Endothelial cell of umbilical vein (primary cell): Measurements from ENCODE around the gene STAC3. TPM values are rescaled to one million over a fixed set of nuclear protein-coding genes. Genes with fewer than 3 reads are reported as not detected.

Source experiments
- BruUV-seq: library from RNA; stranded (reverse); fragments of 400-500 nt; replicated peaks from 2 replicates; lab custom pipeline; 2021; lab: Mats Ljungman, UMichigan
- CTCF ChIA-PET: fragments of 300-600, 350-600 bp; sonication (Branson Sonifier 250); formaldehyde crosslinking; loops from one replicate; lab custom pipeline; 2021; ENCODE audit warnings: antibody characterized with exemption, inconsistent platforms; lab: Charles Lee
- POLR2A ChIA-PET: fragments of 300-600, 350-600 bp; sonication (Branson Sonifier 250); formaldehyde crosslinking; loops from one replicate; lab custom pipeline; 2021; ENCODE audit warnings: antibody characterized with exemption, inconsistent platforms; lab: Charles Lee
- DNase-seq: peaks from one replicate; pipeline ENCODE4 v3.0.0-alpha.2; 2011; ENCODE audit warnings: low read depth, low spot score
- FAIRE-seq: peaks from 2 replicates; lab custom pipeline; 2011; peaks lifted over from hg19 to GRCh38; lab: Jason Lieb, UNC
- H2AFZ ChIP-seq: 2 replicates; pipeline ENCODE4 v1.6.0; 2012; ENCODE audit warnings: low read depth, low read length, control low read depth, inconsistent platforms
- H3K27ac ChIP-seq: 2 replicates; pipeline ENCODE4 v1.5.1; 2011; ENCODE audit warnings: low read depth, mild to moderate bottlenecking, control low read depth, low read length, moderate library complexity; ENCODE audit not compliant: insufficient read depth
- H3K27me3 ChIP-seq, 2 experiments: 2 replicates each; pipeline versions ENCODE4 v1.6.0 to v1.6.1; 2011; ENCODE audit warnings: low read length in 2 of 2, mixed read lengths in 1 of 2; ENCODE audit not compliant: control insufficient read depth in 2 of 2, insufficient read depth in 2 of 2
- H3K36me3 ChIP-seq, 2 experiments: 2 replicates in 1 of 2; 3 replicates in 1 of 2; pipeline ENCODE4 v1.5.1; 2011; ENCODE audit warnings: low read length in 2 of 2, mild to moderate bottlenecking in 1 of 2, moderate library complexity in 1 of 2; ENCODE audit not compliant: control insufficient read depth in 2 of 2, insufficient read depth in 2 of 2; ENCODE audit errors: extremely low read depth in 1 of 2
- H3K4me1 ChIP-seq: 3 replicates; pipeline ENCODE4 v1.5.1; 2011; ENCODE audit warnings: mild to moderate bottlenecking, low read length; ENCODE audit not compliant: control insufficient read depth, insufficient read depth; ENCODE audit errors: extremely low read depth
- H3K4me2 ChIP-seq: 2 replicates; pipeline ENCODE4 v1.6.1; 2011; ENCODE audit warnings: low read length, control low read depth, mixed read lengths; ENCODE audit not compliant: insufficient read depth
- H3K4me3 ChIP-seq, 3 experiments: fragments of 200-600 bp in 1 of 3; sonication (generic), shearing (Covaris generic) in 1 of 3; replicated peaks in 1 of 3; 2 replicates each; pipeline ENCODE4 v1.5.1; 2011 to 2016; ENCODE audit warnings: control low read depth in 3 of 3, low read length in 3 of 3, mild to moderate bottlenecking in 2 of 3, inconsistent platforms in 1 of 3, low read depth in 1 of 3, moderate library complexity in 1 of 3; ENCODE audit not compliant: insufficient read depth in 1 of 3
- H3K79me2 ChIP-seq: 2 replicates; pipeline ENCODE4 v1.6.0; 2012; ENCODE audit warnings: low read length, inconsistent platforms; ENCODE audit not compliant: control insufficient read depth, insufficient read depth
- H3K9ac ChIP-seq: replicated peaks from 2 replicates; pipeline ENCODE3; 2011; ENCODE audit warnings: low read length, control low read depth; ENCODE audit not compliant: insufficient read depth; ENCODE audit errors: extremely low read depth
- H3K9me1 ChIP-seq: replicated peaks from 3 replicates; pipeline ENCODE4 v1.6.0; 2011; ENCODE audit warnings: mild to moderate bottlenecking, low read length; ENCODE audit not compliant: control insufficient read depth, insufficient read depth; ENCODE audit errors: extremely low read depth
- H3K9me3 ChIP-seq: replicated peaks from 2 replicates; pipeline ENCODE4 v1.5.1; 2012; ENCODE audit warnings: low read length, inconsistent platforms; ENCODE audit not compliant: control insufficient read depth, insufficient read depth
- H4K20me1 ChIP-seq: replicated peaks from 2 replicates; pipeline ENCODE3; 2011; ENCODE audit warnings: mild to moderate bottlenecking, low read length; ENCODE audit not compliant: control insufficient read depth, insufficient read depth; ENCODE audit errors: extremely low read depth
- CTCF ChIP-seq, 2 donors: IDR thresholded peaks; 1 replicate in 1 of 2; 2 replicates in 1 of 2; pipeline ENCODE4 v1.5.1; 2011; ENCODE audit warnings: low read length in 2 of 2, mild to moderate bottlenecking in 2 of 2, moderate library complexity in 2 of 2, control low read depth in 1 of 2, inconsistent platforms in 1 of 2, low read depth in 1 of 2; ENCODE audit not compliant: insufficient read depth in 1 of 2; ENCODE audit errors: extremely low read depth in 1 of 2
- EZH2 ChIP-seq: IDR thresholded peaks from 2 replicates; pipeline ENCODE4 v1.6.1; 2012; ENCODE audit warnings: borderline replicate concordance, low read depth, mild to moderate bottlenecking, moderate library complexity, low read length, inconsistent platforms; ENCODE audit not compliant: severe bottlenecking
- FOS ChIP-seq: IDR thresholded peaks from 2 replicates; pipeline ENCODE4 v1.6.1; 2011; ENCODE audit warnings: mild to moderate bottlenecking, low read length, moderate library complexity, borderline replicate concordance; ENCODE audit not compliant: insufficient read depth
- GATA2 ChIP-seq: IDR thresholded peaks from 2 replicates; pipeline ENCODE4 v1.7.0; 2011; ENCODE audit warnings: low read depth, mild to moderate bottlenecking, moderate library complexity, mixed read lengths, low read length; ENCODE audit not compliant: insufficient read length, insufficient read depth
- JUN ChIP-seq: IDR thresholded peaks from 2 replicates; pipeline ENCODE4 v1.6.1; 2011; ENCODE audit warnings: borderline replicate concordance, low read depth; ENCODE audit not compliant: insufficient read length, insufficient read depth
- MYC ChIP-seq: IDR thresholded peaks from one replicate; pipeline ENCODE4 v1.6.1; 2011; ENCODE audit warnings: mild to moderate bottlenecking, low read depth, low read length
- POLR2A ChIP-seq: IDR thresholded peaks from 2 replicates; pipeline ENCODE4 v1.6.1; 2012; ENCODE audit warnings: low read depth, mild to moderate bottlenecking, control low read depth, low read length
- POLR2AphosphoS5 ChIP-seq: IDR thresholded peaks from 2 replicates; pipeline ENCODE4 v1.6.1; 2012; ENCODE audit warnings: low read depth, mild to moderate bottlenecking, control low read depth, low read length, moderate library complexity; ENCODE audit not compliant: insufficient read depth
- dilution Hi-C: fragments of 300-500 bp; cut with MboI; formaldehyde crosslinking; loops from one replicate; pipeline ENCODE4 v1.15.0; 2019; ENCODE audit warnings: low sequenced_read_pairs; ENCODE audit not compliant: extremely low pct_ligation_motif_present
- intact Hi-C: fragments of 100-400 bp; cut with micrococcal nuclease; formaldehyde crosslinking; loops from one replicate; pipeline ENCODE4 v1.10.0; 2022
- polyA plus RNA-seq, 4 experiments: library from polyadenylated mRNA; depleted of rRNA in 3 of 4; stranded (reverse) in 3 of 4; unstranded in 1 of 4; fragments of >200 nt; gene quantifications; 2 replicates each; pipeline versions ENCODE4 v1.2.1 to v1.2.3, GENCODE V29; 2011 to 2012; ENCODE audit warnings: missing spikeins in 1 of 4
- total RNA-seq: library from RNA; stranded (reverse); gene quantifications from 2 replicates; pipeline ENCODE4 v1.2.3, GENCODE V29; 2021
- TF ChIP-seq, protein P1 (sequence below): IDR thresholded peaks from 2 replicates; pipeline ENCODE4 v1.6.1; 2011; ENCODE audit not compliant: insufficient read depth, insufficient read length

The STAC3 gene
- total and polyA plus RNA-seq, 2 donors (not counting 3 experiments of a cell fraction or from before 2014, with no cell fraction given) = 0.36 to 0.55 TPM

- BruUV-seq = no TSS peak
- FAIRE-seq = no peak
Observed at GRCh38 chr12:57278465-57279381, 27.7 kb upstream of the STAC3 start.

More at GRCh38 chr12:57278465-57279381, 27.7 kb upstream of the STAC3 start:
- H4K20me1 ChIP-seq = no peaks in the 10 kb centered on the region
- no peaks in the 10 kb centered on the region for H3K27me3 ChIP-seq
- no peak overlapping the region for H2AFZ ChIP-seq
- no peak overlapping the region for H3K9ac ChIP-seq
- H3K9me3 ChIP-seq = no peaks in the 10 kb centered on the region
- no peak overlapping the region for H3K27ac ChIP-seq
- intact Hi-C loops (no loop called here), dilution Hi-C loops (no loop called here)
- no peaks in the 10 kb centered on the region for H3K79me2 ChIP-seq
- ChIA-PET CTCF (interaction anchor here (1.0 to 3.4 kb wide), 5 partner anchors 7 to 174 kb away, joined by 3 to 20 read pairs (median 9); no protein-coding TSS in a partner anchor), POLR2A (no interaction called here)
- H3K4me2 ChIP-seq = no peak overlapping the region
- peaks cover 8% of the 10 kb centered on the region for H3K4me1 ChIP-seq
- H3K4me3 ChIP-seq = no peak overlapping the region
- no peaks in the 10 kb centered on the region for H3K36me3 ChIP-seq
- no peaks in the 10 kb centered on the region for H3K9me1 ChIP-seq
- TF ChIP-seq JUN (no peak), POLR2A (no peak), POLR2AphosphoS5 (no peak), MYC (no peak), CTCF (IDR thresholded peaks at IDR 0.05; ENCODE audit: extremely low read depth in 1 of 2, insufficient read depth in 1 of 2, low read depth in 1 of 2, low read length in 2 of 2) (no peak), EZH2 (no peak), GATA2 (no peak), FOS (no peak)
- TF ChIP-seq, protein P1, sequence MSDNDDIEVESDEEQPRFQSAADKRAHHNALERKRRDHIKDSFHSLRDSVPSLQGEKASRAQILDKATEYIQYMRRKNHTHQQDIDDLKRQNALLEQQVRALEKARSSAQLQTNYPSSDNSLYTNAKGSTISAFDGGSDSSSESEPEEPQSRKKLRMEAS = no peak
- no peak for DNase-seq
